ENCODE measurements around the gene C5orf24.
"Not testable (repeated sequence)": the region's sequence is repeated elsewhere in the genome, so short reads cannot be mapped to it uniquely, and the experiment has no call there.

The C5orf24 gene

DNA sequence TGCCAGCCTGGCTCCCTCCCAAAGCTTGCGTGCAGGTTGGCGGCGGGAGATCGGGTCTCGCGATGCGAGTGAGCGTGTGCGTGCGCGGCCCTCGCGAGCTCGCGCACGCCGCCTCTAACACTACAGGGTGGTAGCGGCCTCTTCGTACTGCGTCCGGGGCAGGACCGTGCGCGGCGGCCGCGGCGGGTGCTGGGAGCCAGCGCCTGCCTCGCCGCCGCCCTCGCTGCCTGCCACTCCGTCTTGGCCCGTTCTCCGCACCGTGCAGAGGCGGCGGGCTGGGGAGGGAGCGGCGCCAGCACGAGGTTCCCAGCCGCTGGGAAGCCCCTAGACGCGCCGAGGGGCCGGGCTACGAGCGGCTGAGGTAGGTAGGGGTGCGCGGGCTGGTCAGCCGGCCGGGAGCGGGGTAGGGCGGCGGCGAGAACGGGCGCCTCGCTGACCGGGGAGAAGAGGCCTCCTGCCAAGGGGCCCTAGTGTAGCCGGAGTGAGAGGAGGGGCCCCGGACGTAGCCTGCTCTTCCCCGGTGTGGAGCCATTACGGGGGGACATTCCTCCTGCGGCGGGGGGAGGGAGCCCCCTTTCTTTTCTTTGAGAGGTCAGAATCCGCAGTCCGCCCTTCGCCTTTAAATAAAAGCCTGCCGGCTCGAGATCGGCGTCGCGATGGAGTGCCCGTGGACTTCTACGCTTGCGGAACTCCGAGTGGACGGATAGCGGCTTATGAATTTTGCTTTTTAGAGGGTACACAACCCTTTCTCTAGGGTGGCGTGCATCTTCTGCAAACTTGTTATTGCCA, at the start of gene C5orf24:
TSS of gene C5orf24 (plus strand) at position 117 of the 789 bp plus-strand sequence. CDS start 8,933 bp downstream, outside the sequence.
- peak; percentile 86 to 88 for DNase-seq (ENCODE audit: low read depth in 1 of 2, low spot score in 1 of 2)

DNA sequence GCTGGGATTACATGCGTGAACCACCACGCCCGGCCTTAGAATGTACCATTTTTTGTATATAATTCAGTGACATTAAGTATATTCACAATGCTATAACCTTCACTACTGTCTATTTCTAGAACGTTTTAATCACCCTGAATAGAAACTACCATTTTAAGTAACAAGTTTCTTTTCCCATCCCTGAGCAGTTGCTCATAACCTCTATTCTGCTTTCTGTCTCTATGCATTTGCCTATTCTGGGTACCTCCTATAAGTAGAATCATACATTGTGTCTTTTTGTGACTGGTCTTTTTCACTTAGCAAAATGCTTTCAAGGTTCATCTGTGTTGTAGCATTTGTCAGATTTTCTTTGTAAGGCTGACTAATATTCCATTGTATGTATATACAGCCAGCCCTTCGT, 47.3 kb upstream of the C5orf24 start:
- no peak for DNase-seq (ENCODE audit: low read depth in 1 of 2, low spot score in 1 of 2)

DNA sequence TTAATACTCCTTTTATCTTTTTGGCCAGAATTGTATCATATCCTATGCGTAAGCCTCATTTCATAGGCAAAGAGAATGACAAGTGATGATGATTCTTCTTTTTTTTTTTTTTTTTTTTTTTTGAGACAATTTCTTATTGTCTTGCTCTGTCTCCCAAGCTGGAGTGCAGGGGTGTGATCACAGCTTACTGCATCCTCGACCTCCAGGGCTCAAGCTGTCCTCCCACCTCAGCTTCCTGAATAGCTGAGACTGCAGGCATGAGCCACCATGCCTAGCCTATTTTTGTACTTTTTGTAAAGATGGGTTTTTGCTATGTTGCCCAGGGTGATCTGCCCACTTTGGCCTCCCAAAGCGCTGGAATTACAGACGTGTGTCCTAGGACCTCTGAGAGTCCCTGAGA, 41.9 kb upstream of the C5orf24 start:
- DNase-seq (ENCODE audit: low read depth in 1 of 2, low spot score in 1 of 2), result no peak

DNA sequence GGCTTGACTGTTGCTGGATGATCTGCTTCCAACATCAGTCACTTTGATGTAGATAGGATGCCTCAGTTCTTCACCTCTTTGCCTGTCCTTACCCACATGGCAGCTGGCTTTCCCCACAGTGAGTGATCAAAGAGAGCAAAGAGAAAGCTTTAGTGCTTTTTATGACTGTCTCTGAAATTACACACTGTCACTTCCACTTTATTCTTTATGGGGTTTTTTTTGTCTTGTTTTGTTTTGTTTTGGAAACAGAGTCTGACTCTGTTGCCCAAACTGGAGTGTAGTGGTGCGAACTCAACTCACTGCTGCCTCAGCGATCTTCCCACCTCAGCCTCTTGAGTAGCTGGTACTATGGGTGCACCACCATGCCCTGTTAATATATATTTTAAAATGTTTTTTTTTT, 32.4 kb upstream of the C5orf24 start:
- no peak for DNase-seq (ENCODE audit: low read depth in 1 of 2, low spot score in 1 of 2)

DNA sequence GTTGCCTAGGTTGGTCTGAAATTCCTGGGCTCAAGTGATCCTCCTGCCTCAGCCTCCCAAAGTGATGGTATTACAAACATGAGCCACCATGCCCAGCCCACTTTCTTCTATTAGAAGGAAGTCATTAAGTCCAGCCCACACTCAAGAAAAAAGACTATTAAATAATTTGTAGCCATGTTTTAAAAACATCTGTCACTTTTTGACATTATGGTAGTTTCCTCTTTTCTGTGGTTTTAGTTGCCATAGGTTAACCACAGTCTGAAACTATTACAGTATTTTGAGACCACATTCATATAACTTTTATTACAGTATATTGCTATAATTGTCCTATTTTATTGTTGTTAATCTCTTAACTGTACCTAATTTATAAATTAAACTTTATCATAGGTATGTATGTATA, 31.9 kb upstream of the C5orf24 start:
- no peak for DNase-seq (ENCODE audit: low read depth in 1 of 2, low spot score in 1 of 2)

DNA sequence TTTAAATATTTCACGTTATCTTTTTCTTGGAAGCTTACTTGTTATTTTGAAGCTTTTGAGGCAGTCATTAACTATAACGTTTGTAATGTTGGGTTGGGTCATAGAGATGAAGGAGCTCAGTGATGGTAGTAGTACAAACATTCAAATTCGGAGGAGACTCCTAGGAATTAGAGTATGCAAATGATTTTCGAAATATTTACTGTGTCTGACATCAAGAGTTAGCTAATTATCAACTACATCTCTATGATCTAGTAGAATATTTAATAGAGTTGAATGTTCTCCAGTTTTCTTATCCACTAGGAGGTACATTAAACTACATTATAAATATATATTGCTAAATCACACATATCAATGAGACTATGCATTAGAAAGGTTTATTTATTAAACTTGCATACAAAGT, 28.8 kb upstream of the C5orf24 start:
- no peak for DNase-seq (ENCODE audit: low read depth in 1 of 2, low spot score in 1 of 2)

DNA sequence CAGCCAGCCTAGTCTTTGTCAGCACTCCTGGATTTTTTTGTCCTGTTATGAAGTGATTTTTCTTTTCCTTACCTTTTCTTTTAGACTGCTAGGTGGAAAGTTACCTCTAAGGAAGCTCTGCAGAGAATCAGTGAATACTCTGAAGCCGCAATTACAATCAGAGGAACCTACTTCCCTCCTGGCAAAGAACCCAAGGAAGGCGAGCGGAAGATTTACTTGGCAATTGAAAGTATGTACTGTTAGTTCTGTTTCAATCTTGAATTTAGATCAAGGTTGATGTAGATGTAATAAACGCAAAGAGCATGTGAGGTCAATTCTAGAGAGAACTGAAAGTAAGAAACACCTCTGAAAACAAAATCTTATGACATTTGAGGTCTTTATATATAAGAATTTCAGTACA, 27.0 kb upstream of the C5orf24 start:
- DNase-seq (ENCODE audit: low read depth in 1 of 2, low spot score in 1 of 2), result no peak

DNA sequence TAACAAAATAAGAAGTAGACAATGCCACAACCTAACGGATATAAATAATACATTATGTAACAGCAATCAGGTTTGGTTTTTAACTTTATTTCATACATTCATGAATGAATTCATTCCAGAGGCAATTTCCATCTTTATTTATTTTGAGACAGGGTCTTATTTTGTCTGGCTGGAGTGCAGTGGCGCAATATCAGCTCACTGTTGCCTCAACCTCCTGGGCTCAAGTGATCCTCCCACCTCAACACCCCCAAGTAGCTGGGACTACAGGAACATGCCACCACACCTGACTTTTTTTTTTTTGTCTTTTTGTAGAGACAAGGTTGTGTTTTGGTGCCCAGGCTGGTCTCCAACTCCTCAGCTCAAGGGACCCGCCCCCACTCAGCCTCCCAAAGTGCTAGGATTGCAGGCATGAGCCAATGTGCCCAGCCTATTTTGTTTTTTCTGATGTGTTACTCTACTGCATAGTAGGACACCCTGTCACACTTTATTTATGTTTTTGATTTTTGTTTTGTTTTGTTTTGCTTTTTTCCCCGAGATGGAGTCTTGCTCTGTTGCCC, 26.3 kb upstream of the C5orf24 start:
- no peak for DNase-seq (ENCODE audit: low read depth in 1 of 2, low spot score in 1 of 2)

DNA sequence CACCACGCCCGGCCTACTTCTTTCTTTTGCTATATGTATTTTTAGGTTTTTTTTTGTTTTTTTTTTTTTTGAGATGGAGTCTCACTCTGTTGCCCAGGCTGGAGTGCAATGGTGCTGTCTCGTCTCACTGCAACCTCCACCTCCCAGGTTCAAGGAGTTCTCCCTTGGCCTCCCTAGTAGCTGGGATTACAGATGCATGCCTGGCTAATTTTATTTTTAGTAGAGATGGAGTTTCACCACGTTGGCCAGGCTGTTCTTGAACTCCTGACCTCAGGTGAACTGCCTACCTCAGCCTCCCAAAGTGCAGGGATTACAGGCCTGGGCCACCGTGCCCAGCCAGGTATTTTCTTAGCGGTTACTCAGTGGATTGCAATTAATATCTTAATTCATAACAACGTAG, 23.9 kb upstream of the C5orf24 start:
- DNase-seq (ENCODE audit: low read depth in 1 of 2, low spot score in 1 of 2), result no peak

DNA sequence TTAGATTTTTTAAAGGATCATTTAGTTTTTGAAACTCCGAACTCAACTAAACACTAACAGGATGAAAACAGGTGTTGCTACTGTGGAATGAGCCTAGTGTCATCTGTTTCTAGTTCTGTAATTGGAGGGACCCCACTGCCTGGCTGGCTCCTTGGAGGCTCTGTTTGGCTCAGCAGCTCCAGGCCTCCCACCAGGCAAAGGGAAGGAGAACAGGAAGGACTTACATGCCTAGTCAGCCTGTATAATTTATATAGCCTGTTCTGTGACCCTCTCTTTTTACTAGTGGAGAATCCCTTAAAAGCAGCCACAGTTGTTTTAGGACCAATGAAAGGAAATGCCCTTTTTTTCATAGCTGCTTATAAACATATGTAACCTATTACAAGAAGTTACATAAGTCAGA, 21.1 kb upstream of the C5orf24 start:
- DNase-seq (ENCODE audit: low read depth in 1 of 2, low spot score in 1 of 2), result no peak

DNA sequence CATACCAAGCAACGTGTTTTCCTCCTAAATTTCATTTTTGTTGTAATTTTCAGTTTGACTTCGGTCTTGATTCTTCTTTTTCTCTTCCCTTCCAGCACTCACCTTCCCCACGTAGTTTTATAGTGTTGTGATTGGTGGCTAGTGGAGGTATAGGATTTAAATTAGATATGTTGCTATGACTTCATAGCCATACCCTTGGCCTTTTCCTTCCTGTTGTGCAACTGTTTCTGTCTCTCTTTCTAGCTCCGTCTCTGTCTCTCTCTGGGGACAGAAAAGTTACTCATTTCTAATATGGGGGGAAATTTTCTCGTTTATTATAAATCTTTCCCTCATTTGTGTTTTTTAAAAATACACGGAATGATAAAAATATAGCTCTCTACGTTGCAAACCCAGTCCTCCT, 20.6 kb upstream of the C5orf24 start:
- DNase-seq (ENCODE audit: low read depth in 1 of 2, low spot score in 1 of 2), result no peak

DNA sequence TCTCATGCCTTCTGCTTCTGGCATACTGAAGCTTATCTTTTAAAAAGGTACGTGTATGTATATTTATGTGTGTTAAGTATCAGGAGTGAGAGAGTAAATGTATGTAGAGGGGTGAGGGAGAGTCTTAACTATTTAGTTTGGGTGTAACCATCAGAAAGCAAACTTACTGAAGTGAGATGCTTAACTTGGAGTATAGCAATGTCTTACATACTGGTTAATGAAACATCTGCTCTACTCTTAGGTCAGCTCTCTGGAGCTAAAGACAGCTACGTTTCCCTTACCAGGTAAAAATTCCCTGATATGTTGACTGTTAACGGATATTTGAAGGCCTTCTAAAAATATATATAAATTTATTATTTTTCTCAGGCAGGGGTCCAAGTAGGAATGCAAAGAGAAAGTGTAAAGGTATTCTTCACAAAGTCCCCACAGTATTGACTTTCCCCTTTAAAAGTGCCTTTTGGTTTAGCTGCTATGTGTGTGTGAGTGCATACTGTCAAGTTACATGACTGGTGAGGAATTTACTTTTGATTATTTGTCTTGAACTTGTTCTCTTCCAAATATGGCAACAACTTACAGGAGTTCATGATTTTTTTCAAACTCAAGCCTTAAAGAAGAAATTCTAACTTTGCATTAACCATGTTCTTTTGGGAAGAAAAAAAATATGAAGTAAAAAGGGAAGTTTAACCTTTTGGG, 12.3 kb upstream of the C5orf24 start:
- no peak for DNase-seq (ENCODE audit: low read depth in 1 of 2, low spot score in 1 of 2)

DNA sequence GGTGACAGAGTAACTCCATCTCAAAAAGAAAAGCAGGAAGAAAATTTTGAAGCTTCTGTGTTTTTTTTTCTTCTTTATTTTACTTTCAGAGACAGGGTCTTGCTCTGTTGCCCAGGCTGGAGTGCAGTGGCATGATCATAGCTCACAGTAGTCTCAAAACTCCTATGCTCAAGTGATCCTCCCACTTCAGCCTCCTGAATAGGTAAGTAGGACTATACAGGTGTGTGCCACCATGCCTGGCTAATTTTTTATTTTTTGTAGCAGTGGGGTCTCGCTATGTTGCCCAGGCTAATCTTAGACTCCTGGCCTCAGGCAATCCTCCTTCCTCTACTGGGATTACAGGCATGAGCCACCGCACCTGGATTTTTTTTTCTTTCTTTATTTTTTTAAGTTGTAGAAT, 10.1 kb upstream of the C5orf24 start:
- DNase-seq (ENCODE audit: low read depth in 1 of 2, low spot score in 1 of 2), result no peak

DNA sequence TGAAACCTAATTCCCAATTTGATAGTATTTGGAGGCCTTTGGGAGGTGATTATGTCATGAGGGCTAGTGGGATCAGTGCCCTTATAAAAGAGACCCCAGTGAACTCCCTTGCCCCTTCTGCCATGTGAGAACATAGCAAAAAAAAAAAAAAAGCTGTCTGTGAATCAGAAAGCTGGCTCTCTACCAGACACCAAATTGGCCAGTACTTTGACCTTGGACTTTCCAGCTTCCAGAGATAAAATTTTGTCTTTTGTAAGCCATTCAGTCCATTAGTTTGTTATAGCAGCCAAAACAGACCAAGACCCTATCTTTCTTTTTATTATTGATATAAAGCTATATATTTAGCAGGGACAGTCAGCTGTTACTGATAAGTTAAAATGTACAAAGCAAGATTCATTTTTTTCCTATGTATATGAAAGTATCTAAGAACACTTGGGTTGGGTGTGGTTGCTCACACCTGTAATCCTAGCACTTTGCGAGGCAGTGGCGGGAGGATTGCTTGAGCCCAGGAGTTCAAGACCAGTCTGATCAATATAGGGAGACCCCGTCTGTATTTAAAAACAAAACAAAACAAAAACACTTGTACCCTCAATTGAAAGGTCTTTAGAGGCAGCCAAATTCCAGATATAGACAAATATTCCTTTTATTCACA, 8.1 kb upstream of the C5orf24 start:
- no peak for DNase-seq (ENCODE audit: low read depth in 1 of 2, low spot score in 1 of 2)

DNA sequence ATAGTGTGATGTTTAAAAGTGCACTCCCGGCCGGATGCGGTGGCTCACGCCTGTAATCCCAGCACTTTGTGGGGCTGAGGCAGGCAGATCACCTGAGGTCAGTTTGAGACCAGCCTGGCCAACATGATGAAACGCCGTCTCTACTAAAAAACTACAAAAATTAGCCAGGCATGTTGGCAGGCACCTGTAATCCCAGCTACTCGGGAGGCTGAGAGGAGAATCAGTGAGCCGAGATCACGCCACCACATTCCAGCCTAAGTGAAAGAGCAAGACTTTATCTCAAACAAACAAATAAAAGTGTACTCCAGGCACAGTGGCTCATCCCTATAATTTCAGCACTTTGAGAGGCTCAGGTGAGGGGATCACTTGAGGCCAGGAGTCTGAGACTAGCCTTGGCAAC, 7.4 kb upstream of the C5orf24 start:
- DNase-seq (ENCODE audit: low read depth in 1 of 2, low spot score in 1 of 2), result not testable (repeated sequence)

DNA sequence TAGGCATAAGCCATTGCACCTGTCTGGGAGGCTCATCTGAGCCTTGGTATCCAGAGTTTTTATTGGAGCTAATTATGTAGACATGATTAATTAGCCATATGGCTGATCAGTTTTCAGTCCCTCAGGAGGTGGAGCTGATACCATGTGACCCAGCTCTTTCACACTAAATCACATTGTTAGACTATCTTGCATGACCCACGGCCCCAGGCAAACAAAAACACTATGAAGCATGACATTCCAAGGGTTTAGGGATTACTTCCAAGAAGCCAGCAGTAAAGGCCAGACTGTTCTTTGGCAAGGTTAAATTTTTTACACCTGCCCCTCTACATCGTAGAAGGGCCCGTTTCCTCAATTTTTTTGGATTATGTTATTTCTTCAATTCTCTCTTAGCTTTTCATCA, 5.0 kb upstream of the C5orf24 start:
- DNase-seq (ENCODE audit: low read depth in 1 of 2, low spot score in 1 of 2), result no peak

DNA sequence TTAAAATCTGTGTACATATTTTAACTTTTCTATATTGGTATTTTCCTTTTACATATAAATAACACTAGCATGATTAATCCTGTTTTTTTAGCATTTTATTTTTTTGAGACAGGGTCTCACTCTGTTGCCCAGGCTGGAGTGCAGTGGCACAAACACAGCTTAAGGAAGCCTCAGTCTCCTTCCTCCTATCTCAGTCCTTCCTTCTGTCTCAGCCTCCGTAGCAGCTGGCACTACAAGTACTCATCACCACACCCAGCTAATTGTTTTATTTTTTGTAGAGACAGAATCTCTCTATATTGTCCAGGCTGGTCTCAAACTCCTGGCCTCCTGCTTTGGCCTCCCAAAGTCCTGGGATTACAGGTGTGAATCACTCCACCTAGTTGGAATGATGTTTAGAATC, 1.5 kb upstream of the C5orf24 start:
- DNase-seq (ENCODE audit: low read depth in 1 of 2, low spot score in 1 of 2), result no peak

DNA sequence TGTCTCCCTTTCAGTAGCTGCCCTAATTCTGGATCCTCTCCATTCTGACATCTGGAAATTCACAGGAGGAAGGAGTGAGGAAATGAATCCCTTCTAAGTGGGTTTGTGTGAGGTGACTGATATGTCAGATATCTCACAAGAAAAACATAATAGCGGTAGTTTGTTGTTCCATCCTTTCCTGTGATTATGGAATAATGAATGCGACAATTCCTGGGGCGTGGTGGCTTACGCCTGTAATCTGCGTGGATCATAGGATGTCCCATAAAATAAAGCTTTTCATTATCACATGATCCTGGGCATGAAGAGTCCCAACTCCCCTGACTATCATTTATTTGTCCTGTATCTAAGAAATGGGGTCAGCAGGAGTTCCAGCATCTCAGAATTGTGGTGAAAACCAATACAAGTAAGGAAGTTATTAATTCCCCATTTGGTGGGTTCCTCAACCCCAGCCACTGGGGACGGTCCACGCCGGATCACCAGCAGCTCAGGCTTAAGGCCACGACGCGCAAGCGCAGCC, 375 bp upstream of the C5orf24 start:
- DNase-seq (ENCODE audit: low read depth in 1 of 2, low spot score in 1 of 2), result no peak

DNA sequence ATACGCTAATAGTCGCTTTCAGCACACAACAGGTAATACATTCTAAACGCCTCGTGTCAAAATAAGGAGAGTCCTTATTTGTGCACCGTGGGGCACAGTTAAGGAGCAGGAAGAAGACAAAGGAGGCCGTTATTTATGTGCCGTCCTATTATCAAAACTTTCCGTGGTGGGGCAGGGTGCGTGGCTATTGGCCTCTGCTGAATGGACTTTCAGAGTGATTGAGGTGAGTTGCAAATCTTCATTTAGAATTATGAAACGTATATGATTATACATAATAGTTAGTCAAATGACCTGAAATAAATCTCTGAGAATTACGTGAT, 833 bp downstream of the C5orf24 start:
- no peak for DNase-seq (ENCODE audit: low read depth in 1 of 2, low spot score in 1 of 2)

DNA sequence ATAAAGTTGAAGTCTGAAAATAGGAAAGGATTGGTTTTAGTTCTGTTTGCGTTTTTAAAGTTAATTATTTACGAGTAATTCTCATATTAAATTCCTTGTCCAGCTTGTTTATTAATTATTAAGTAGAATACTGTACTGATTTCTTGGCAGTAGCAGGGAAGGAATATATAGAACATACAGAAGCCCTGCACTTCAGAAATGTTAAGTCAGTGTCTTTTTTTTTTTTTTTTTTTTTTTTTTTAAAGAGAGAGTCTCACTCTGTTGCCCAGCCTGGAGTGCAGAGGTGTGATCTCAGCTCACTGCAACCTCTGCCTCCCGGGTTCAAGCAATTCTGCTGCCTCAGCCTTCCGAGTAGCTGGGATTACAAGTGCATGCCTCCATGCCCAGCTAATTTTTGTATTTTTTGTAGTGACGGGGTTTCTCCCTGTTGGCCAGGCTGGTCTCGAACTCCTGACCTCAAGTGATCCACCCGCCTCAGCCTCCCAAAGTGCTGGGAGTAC, 3.7 kb downstream of the C5orf24 start:
- DNase-seq (ENCODE audit: low read depth in 1 of 2, low spot score in 1 of 2), result not testable (repeated sequence)

DNA sequence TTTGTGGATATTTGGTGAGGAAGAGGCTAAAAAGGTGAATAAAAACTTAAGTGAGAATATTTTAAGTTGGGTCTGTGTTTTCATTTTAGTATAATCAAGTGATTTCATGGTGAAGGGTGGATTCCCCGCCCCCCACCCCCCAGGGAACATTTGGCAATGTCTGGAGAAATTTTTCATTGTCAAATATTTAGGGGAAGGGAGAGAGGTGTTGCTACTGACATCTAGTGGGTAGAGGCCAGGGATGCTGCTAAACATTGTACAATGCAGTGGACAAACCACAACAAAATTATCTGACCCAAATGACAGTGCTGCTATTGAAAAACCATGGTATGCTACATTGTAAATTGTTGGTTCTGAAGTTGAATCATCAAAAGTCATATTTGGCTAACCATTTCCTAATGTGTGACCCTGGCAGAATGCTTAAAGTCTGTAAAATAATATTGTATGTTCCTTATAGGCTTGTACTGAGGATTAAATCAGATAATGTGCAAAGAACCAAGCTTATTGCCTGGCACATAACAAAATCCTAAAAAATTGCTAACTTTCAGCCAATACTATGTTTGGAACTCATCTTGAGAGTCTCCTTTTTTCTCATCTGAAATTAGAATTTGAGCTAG, 5.6 kb downstream of the C5orf24 start:
- DNase-seq (ENCODE audit: low read depth in 1 of 2, low spot score in 1 of 2), result no peak
